NCI-H2227 (cell line): ENCODE measurements around the gene ANKHD1.

ENCODE experiments used
- DNase-seq: peaks from one replicate; lab custom pipeline; 2025; ENCODE audit not compliant: unreplicated experiment; lab: John Stamatoyannopoulos, UW

ANKHD1 gene

DNA sequence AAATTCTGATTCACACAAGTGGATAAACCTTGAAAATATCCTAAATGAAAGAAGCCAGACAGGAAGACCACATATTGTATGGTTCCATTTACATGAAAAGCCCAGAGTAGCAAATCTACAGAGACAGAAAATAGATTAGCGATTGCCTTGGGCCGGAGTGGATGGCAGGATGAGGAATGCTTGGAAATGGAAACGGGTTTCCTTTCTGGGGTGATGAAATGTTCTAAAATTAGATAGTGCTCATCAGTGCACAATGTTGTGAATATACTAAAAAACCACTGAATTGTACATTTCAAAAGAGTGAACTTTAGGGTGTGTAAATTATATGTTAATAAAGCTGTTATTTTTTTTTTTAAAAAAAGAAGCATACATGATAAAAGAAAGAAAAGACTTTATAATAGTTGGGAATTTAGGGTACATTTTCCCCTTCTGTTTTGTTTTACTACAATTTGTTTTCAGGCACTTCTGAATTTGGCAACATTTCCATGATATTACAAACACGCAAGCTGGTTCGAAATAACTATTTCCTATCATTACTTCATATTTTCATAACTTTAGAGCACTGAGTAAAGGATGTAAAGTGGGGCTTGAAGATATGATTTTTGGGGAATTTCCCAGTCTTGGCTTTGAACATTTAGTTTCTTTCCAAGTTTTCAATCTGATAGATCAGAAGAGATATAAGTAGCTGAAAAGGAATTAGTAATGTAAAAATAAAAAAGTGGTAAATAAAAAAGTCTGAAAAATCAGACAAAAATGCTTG is 186.9 kb downstream of the ANKHD1 start:
- DNase-seq, result no peak
